HEK293 (cell line): ENCODE results near the gene CCDC180.

Experiments used
- CTCF ChIA-PET: fragments of 350-600 bp; formaldehyde crosslinking; extraction: SDS; loops from one replicate; lab custom pipeline; 2021; ENCODE audit warnings: antibody characterized with exemption; lab: Yijun Ruan, JAX
- POLR2A ChIA-PET: fragments of 300-600 bp; formaldehyde crosslinking; extraction: SDS; loops from one replicate; lab custom pipeline; 2020; ENCODE audit warnings: antibody characterized with exemption, inconsistent platforms; lab: Yijun Ruan, JAX
- H3K27ac ChIP-seq: fragments of 200-500 bp; sonication (Bioruptor generic); 2 replicates; pipeline ENCODE4 v1.5.1; 2014; ENCODE audit warnings: low read depth, low read length, control low read depth, inconsistent platforms; ENCODE audit errors: extremely low read depth
- H3K36me3 ChIP-seq, 2 experiments: fragments of 200-500 bp in 1 of 2; sonication (Bioruptor generic) in 1 of 2; 1 replicate in 1 of 2; 2 replicates in 1 of 2; pipeline ENCODE4 v1.5.1; 2014 to 2017; ENCODE audit warnings: inconsistent platforms in 2 of 2, low read length in 2 of 2; ENCODE audit not compliant: control insufficient read depth in 2 of 2, insufficient read depth in 1 of 2
- H3K4me1 ChIP-seq: fragments of 200-500 bp; sonication (Bioruptor generic); 2 replicates; pipeline ENCODE4 v1.5.1; 2014; ENCODE audit warnings: mild to moderate bottlenecking, low read length, inconsistent platforms; ENCODE audit not compliant: control insufficient read depth, insufficient read depth
- H3K4me3 ChIP-seq: 2 replicates; pipeline ENCODE4 v1.5.1; 2011; ENCODE audit warnings: low read depth, mild to moderate bottlenecking, control low read depth, low read length, moderate library complexity
- H3K9me3 ChIP-seq: fragments of 200-500 bp; sonication (Bioruptor generic); 2 replicates; pipeline ENCODE4 v1.5.1; 2014; ENCODE audit warnings: low read depth, low read length, inconsistent platforms; ENCODE audit not compliant: control insufficient read depth, insufficient read depth
- BCL11B ChIP-seq: fragments of 450-650 bp; formaldehyde crosslinking; IDR thresholded peaks from 2 replicates; pipeline ENCODE4 v1.5.1; 2016; ENCODE audit warnings: low read depth, missing biosample characterization, missing genetic modification characterization
- KLF10 ChIP-seq: fragments of 450-650 bp; IDR thresholded peaks from 2 replicates; pipeline ENCODE4 v1.5.1; 2018; ENCODE audit warnings: missing biosample characterization, mild to moderate bottlenecking, missing genetic modification characterization
- OSR2 ChIP-seq: fragments of 450-650 bp; formaldehyde crosslinking; IDR thresholded peaks from 2 replicates; pipeline ENCODE4 v1.5.1; 2016; ENCODE audit warnings: missing biosample characterization, missing genetic modification characterization
- SALL2 ChIP-seq: fragments of 450-650 bp; formaldehyde crosslinking; IDR thresholded peaks from 2 replicates; pipeline ENCODE4 v1.5.0; 2017; ENCODE audit warnings: missing biosample characterization, mild to moderate bottlenecking, missing genetic modification characterization, borderline replicate concordance
- TRIM28 ChIP-seq: IDR thresholded peaks from 2 replicates; pipeline ENCODE4 v1.6.1; 2011; ENCODE audit warnings: low read length, control low read depth, borderline replicate concordance
- ZBTB20 ChIP-seq: fragments of 450-650 bp; formaldehyde crosslinking; IDR thresholded peaks from 2 replicates; pipeline ENCODE4 v1.5.1; 2016; ENCODE audit warnings: missing biosample characterization, missing genetic modification characterization
- ZNF112 ChIP-seq: fragments of 450-650 bp; formaldehyde crosslinking; IDR thresholded peaks from 2 replicates; pipeline ENCODE4 v1.5.0; 2017; ENCODE audit warnings: missing biosample characterization, missing genetic modification characterization
- ZNF211 ChIP-seq: fragments of 450-650 bp; formaldehyde crosslinking; IDR thresholded peaks from 2 replicates; pipeline ENCODE4 v1.5.1; 2016; ENCODE audit warnings: low read depth, missing biosample characterization, missing genetic modification characterization
- ZNF341 ChIP-seq: fragments of 450-650 bp; formaldehyde crosslinking; IDR thresholded peaks from 2 replicates; pipeline ENCODE4; 2016; ENCODE audit warnings: low read depth, missing biosample characterization, missing genetic modification characterization
- ZNF433 ChIP-seq: fragments of 450-650 bp; formaldehyde crosslinking; IDR thresholded peaks from 2 replicates; pipeline ENCODE4 v1.5.1; 2016; ENCODE audit warnings: missing biosample characterization, missing genetic modification characterization, low read depth
- ZNF560 ChIP-seq: fragments of 450-650 bp; formaldehyde crosslinking; IDR thresholded peaks from 2 replicates; pipeline ENCODE4 v1.5.1; 2017; ENCODE audit warnings: missing biosample characterization, missing genetic modification characterization, borderline replicate concordance
- TF ChIP-seq, protein P1 (sequence below): fragments of 450-650 bp; formaldehyde crosslinking; IDR thresholded peaks from 2 replicates; pipeline ENCODE4 v1.5.1; 2016; ENCODE audit warnings: missing biosample characterization, missing genetic modification characterization
- TF ChIP-seq, protein P2 (sequence below): fragments of 450-650 bp; formaldehyde crosslinking; IDR thresholded peaks from 2 replicates; pipeline ENCODE4 v1.5.1; 2017; ENCODE audit warnings: missing biosample characterization, missing genetic modification characterization
- TF ChIP-seq, protein P3 (sequence below): fragments of 450-650 bp; formaldehyde crosslinking; IDR thresholded peaks from 2 replicates; pipeline ENCODE4 v1.5.1; 2016; ENCODE audit warnings: missing biosample characterization, missing genetic modification characterization
- TF ChIP-seq, protein P4 (sequence below): fragments of 450-650 bp; formaldehyde crosslinking; IDR thresholded peaks from 2 replicates; pipeline ENCODE4 v1.5.1; 2017; ENCODE audit warnings: missing biosample characterization, missing genetic modification characterization

The CCDC180 gene

GRCh38 chr9:97310023-97310422, 2.6 kb downstream of the CCDC180 start (continued):
- TF ChIP-seq, protein P1, sequence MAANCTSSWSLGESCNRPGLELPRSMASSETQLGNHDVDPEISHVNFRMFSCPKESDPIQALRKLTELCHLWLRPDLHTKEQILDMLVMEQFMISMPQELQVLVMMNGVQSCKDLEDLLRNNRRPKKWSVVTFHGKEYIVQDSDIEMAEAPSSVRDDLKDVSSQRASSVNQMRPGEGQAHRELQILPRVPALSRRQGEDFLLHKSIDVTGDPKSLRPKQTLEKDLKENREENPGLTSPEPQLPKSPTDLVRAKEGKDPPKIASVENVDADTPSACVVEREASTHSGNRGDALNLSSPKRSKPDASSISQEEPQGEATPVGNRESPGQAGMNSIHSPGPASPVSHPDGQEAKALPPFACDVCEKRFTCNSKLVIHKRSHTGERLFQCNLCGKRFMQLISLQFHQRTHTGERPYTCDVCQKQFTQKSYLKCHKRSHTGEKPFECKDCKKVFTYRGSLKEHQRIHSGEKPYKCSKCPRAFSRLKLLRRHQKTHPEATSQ (tag by site-specific recombination) = no peak
- TF ChIP-seq KLF10 (tag by site-specific recombination) (no peak), TRIM28 (no peak)

DNA sequence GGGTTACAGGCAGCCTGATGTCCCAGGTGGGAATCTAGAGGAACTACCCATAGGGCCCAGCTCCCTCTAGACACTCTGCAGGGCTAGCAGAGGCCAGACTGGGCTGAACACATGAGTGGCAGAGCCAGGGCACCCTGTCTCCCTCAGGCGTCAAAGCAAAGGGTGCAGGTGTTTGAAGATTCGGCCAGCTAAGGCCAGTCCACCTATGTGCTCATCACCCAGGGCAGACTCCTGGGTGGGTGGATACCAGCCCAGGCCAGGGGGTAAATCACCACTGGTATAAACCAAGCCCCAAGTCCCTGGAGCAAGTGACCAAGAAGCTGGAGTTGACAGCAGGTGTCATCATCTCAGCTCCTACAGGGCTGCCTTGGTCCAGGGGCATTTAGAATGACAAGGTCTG, 3.4 kb downstream of the CCDC180 start:
- Histone ChIP-seq H3K27ac (no peak overlapping the region), H3K4me3 (no peak overlapping the region), H3K36me3 (peaks cover 0 to 15% of the 10 kb centered on the region in 2 experiments; a peak in 1 of 3 replicates), H3K9me3 (no peaks in the 10 kb centered on the region), H3K4me1 (no peaks in the 10 kb centered on the region)
- TF ChIP-seq OSR2 = no peak
- TF ChIP-seq SALL2 = no peak
- no peak for TF ChIP-seq ZNF560
- TF ChIP-seq, protein P2, sequence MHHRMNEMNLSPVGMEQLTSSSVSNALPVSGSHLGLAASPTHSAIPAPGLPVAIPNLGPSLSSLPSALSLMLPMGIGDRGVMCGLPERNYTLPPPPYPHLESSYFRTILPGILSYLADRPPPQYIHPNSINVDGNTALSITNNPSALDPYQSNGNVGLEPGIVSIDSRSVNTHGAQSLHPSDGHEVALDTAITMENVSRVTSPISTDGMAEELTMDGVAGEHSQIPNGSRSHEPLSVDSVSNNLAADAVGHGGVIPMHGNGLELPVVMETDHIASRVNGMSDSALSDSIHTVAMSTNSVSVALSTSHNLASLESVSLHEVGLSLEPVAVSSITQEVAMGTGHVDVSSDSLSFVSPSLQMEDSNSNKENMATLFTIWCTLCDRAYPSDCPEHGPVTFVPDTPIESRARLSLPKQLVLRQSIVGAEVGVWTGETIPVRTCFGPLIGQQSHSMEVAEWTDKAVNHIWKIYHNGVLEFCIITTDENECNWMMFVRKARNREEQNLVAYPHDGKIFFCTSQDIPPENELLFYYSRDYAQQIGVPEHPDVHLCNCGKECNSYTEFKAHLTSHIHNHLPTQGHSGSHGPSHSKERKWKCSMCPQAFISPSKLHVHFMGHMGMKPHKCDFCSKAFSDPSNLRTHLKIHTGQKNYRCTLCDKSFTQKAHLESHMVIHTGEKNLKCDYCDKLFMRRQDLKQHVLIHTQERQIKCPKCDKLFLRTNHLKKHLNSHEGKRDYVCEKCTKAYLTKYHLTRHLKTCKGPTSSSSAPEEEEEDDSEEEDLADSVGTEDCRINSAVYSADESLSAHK (tag by site-specific recombination) = no peak
- TF ChIP-seq, protein P3, sequence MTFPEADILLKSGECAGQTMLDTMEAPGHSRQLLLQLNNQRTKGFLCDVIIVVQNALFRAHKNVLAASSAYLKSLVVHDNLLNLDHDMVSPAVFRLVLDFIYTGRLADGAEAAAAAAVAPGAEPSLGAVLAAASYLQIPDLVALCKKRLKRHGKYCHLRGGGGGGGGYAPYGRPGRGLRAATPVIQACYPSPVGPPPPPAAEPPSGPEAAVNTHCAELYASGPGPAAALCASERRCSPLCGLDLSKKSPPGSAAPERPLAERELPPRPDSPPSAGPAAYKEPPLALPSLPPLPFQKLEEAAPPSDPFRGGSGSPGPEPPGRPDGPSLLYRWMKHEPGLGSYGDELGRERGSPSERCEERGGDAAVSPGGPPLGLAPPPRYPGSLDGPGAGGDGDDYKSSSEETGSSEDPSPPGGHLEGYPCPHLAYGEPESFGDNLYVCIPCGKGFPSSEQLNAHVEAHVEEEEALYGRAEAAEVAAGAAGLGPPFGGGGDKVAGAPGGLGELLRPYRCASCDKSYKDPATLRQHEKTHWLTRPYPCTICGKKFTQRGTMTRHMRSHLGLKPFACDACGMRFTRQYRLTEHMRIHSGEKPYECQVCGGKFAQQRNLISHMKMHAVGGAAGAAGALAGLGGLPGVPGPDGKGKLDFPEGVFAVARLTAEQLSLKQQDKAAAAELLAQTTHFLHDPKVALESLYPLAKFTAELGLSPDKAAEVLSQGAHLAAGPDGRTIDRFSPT (tag by site-specific recombination) = no peak
- no peak for TF ChIP-seq ZNF112 (tag by site-specific recombination)
- TF ChIP-seq ZBTB20 = no peak
- TF ChIP-seq BCL11B (tag by site-specific recombination) = no peak
- ChIA-PET POLR2A (no interaction called here), CTCF (no interaction called here)

DNA sequence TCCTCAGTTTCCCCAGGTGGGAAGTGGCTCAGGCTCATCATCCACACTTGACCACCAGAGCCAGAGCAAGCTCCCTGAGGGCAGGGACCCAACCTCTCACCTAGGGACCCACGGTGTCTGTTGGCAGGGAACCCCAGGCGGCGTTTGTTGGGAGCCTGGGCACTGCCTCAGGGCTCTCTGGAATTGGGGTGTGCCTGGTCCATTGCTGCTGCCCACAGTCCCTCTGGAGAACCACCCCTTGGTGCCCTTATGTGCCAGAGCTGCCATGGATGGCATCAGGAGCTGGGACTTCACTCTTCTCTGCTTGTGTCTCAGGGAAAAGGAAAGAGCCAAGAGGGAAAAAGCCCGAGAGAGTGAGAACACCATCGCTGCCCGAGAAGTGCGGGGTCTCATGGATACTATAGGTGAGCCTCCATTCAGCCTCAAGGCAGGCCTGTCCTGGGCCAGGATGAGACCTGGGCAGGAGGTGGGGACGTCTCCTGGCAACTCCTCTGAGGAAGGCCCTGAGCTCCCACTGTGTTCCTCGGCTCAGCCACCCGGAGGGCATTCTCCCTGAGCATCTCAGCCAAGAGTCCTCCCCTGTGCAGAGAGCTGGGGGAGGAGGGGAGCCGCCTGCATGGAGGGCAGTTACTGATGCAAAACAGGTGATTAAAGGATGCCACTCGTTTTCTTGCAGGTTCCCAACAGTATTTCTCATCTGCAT, 4.5 kb downstream of the CCDC180 start:
- no peak overlapping the region for H3K27ac ChIP-seq
- H3K9me3 ChIP-seq = no peaks in the 10 kb centered on the region
- H3K4me3 ChIP-seq = no peak overlapping the region
- peaks cover 0 to 19% of the 10 kb centered on the region in 2 experiments; a peak in 1 of 3 replicates for H3K36me3 ChIP-seq
- no peaks in the 10 kb centered on the region for H3K4me1 ChIP-seq
- POLR2A ChIA-PET = no interaction called here
- TF ChIP-seq, protein P4, sequence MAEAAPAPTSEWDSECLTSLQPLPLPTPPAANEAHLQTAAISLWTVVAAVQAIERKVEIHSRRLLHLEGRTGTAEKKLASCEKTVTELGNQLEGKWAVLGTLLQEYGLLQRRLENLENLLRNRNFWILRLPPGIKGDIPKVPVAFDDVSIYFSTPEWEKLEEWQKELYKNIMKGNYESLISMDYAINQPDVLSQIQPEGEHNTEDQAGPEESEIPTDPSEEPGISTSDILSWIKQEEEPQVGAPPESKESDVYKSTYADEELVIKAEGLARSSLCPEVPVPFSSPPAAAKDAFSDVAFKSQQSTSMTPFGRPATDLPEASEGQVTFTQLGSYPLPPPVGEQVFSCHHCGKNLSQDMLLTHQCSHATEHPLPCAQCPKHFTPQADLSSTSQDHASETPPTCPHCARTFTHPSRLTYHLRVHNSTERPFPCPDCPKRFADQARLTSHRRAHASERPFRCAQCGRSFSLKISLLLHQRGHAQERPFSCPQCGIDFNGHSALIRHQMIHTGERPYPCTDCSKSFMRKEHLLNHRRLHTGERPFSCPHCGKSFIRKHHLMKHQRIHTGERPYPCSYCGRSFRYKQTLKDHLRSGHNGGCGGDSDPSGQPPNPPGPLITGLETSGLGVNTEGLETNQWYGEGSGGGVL (tag by site-specific recombination) = no peak
- TF ChIP-seq ZNF433 (tag by site-specific recombination) (no peak), ZNF341 (tag by site-specific recombination) (no peak), ZNF211 (tag by site-specific recombination) (no peak)
- TF ChIP-seq, all 188 proteins: peak for 0
- CTCF ChIA-PET = no interaction called here
